ENCODE data around the gene OLR1. TPM values are rescaled to one million over a fixed set of nuclear protein-coding genes. Genes with fewer than 3 reads are reported as not detected.

OLR1 gene
- total and polyA plus RNA-seq, 8 donors = 0.70 to 63.6 (median 1.0) TPM

GRCh38 chr12:10197879-10198278 lies 25.9 kb upstream of the OLR1 start:
- Histone ChIP-seq H3K4me1 (no peaks in the 10 kb centered on the region), H3K9me3 (no peaks in the 10 kb centered on the region), H3K27ac (no peak overlapping the region), H3K4me3 (no peak overlapping the region), H3K27me3 (no peaks in the 10 kb centered on the region), H3K36me3 (no peaks in the 10 kb centered on the region)
- DNase-seq = no peak
- intact Hi-C loops (cut with DNase I) = no loop called here
- no peak for TF ChIP-seq CTCF (IDR thresholded peaks at IDR 0.05)
- ATAC-seq = no peak

GRCh38 chr12:10196210-10196609 lies 24.3 kb upstream of the OLR1 start:
- ATAC-seq (no peak), DNase-seq (no peak)
- Histone ChIP-seq H3K9me3 (no peaks in the 10 kb centered on the region), H3K27ac (no peak overlapping the region), H3K27me3 (no peaks in the 10 kb centered on the region), H3K36me3 (no peaks in the 10 kb centered on the region), H3K4me3 (no peak overlapping the region), H3K4me1 (no peaks in the 10 kb centered on the region)
- intact Hi-C loops (cut with DNase I) = no loop called here
- no peak for TF ChIP-seq CTCF (IDR thresholded peaks at IDR 0.05)

- Histone ChIP-seq H3K27me3 (no peaks in the 10 kb centered on the region), H3K27ac (no peak overlapping the region), H3K36me3 (no peaks in the 10 kb centered on the region), H3K4me1 (peaks cover 5 to 7% of the 10 kb centered on the region in 2 donors), H3K9me3 (no peaks in the 10 kb centered on the region), H3K4me3 (no peak overlapping the region)
- intact Hi-C loops (cut with DNase I) = loop anchor here in 1 of 2 donors (5.0 kb wide), 1 partner anchor 42 kb away; no protein-coding TSS in a partner anchor
- ATAC-seq = no peak
- TF ChIP-seq CTCF (IDR thresholded peaks at IDR 0.05) = no peak
- DNase-seq = no peak
These were observed 22.3 kb upstream of the OLR1 start for GRCh38 chr12:10194160-10194670.

GRCh38 chr12:10191865-10192264 lies 19.9 kb upstream of the OLR1 start:
- no peaks in the 10 kb centered on the region for H3K36me3 ChIP-seq
- ATAC-seq (no peak), DNase-seq (no peak)
- no peaks in the 10 kb centered on the region for H3K27me3 ChIP-seq
- intact Hi-C loops (cut with DNase I) = loop anchor here in 1 of 2 donors (5.0 kb wide), 1 partner anchor 40 kb away; no protein-coding TSS in a partner anchor
- peaks cover 6 to 7% of the 10 kb centered on the region in 2 donors for H3K4me1 ChIP-seq
- TF ChIP-seq CTCF (IDR thresholded peaks at IDR 0.05) = no peak
- H3K27ac ChIP-seq = no peak overlapping the region
- H3K4me3 ChIP-seq = no peak overlapping the region
- H3K9me3 ChIP-seq = no peaks in the 10 kb centered on the region

- peak; percentile 97 for ATAC-seq
- intact Hi-C loops (cut with DNase I) = loop anchor here in 1 of 2 donors (5.0 kb wide), 1 partner anchor 38 kb away; no protein-coding TSS in a partner anchor
These were observed 18.8 kb upstream of the OLR1 start for GRCh38 chr12:10190558-10191388.

More at GRCh38 chr12:10190558-10191388, 18.8 kb upstream of the OLR1 start:
- no peaks in the 10 kb centered on the region for H3K9me3 ChIP-seq
- TF ChIP-seq CTCF (IDR thresholded peaks at IDR 0.05) = peak; percentile 66 to 74
- peaks cover 0 to 6% of the 10 kb centered on the region in 2 donors for H3K27me3 ChIP-seq
- peaks cover 7 to 16% of the 10 kb centered on the region in 2 donors for H3K4me1 ChIP-seq
- H3K36me3 ChIP-seq = no peaks in the 10 kb centered on the region
- DNase-seq = peak in 2 of 4 donors; percentile 53 to 72
- H3K4me3 ChIP-seq = no peak overlapping the region
- no peak overlapping the region for H3K27ac ChIP-seq
